HG03097 (cell line): ENCODE results near the gene FGB.

Experiments used
- ATAC-seq: cut with Tn5 transposase; IDR thresholded peaks from one replicate; pipeline ENCODE4 v1.9.1; 2021; ENCODE audit not compliant: unreplicated experiment, low FRiP score

Gene FGB

DNA sequence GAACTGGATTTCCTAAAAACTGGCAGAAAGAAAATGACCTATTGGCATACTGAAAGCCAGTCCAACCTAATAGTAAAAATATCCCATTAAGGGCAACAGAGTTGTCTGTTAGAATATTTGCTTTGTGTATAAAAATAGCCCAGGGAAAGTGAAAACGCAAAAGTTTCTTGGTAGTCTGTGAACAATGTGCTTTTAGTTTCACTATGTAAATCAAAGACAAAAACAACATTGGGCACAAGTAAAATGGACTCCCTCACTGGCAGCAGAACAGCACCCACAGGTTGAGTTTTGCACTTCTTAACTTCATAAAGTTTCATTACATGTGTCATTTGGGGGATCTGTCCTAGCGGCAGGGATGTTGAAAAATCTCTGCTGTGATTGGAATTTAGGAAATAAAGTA is 53.9 kb downstream of the FGB start:
- peak; percentile 94 for ATAC-seq

DNA sequence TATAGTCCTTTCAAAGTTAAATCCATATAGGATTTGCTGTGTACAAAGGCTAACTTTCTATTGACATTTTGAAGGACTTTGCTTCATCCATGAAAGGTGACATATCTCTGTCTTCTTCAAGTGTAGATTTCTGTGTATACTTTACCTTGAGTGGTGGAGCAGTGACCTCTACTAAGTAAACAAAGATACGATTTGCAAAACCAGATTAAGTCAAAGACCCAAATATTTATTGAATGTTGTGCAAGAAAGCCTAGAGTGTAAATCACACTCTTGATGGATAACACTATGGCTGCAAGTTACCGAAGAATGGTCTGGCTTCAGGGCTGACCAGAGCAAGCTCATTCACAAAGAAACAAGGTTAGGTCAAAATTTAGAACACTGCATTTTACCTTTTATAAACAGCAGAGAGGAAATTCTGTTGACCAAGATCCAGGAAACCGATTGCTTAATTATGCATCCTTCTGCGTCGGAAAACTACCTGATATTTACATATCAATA is 55.1 kb downstream of the FGB start:
- no peak for ATAC-seq

DNA sequence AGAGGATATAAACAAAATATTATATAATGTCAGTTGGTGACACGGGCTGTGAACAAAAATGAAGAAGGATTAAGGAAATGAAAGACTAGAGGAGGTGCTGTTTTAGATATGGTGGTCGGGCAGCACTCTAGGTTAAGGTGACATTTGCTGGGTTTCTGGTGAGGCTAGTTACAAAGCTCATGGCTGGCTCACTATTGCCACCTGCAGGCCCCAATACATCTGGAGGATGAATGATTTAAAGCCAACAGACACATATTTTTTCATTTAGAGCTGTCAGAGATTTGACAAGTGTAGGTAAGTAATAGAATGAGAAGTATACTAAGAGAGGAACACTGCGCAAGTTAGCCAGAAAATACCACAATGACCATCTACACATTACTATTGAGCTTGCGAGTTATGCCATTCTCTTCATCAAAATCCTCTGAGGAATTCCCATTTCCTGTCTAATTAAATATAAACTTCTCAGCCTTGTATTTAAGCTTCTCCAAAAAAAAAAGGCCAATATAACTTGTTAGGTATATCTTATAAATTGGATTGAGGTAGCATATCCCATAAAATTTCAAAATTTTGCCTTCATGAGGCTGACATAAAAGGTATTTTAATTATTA is 56.0 kb downstream of the FGB start:
- peak; percentile 64 for ATAC-seq

DNA sequence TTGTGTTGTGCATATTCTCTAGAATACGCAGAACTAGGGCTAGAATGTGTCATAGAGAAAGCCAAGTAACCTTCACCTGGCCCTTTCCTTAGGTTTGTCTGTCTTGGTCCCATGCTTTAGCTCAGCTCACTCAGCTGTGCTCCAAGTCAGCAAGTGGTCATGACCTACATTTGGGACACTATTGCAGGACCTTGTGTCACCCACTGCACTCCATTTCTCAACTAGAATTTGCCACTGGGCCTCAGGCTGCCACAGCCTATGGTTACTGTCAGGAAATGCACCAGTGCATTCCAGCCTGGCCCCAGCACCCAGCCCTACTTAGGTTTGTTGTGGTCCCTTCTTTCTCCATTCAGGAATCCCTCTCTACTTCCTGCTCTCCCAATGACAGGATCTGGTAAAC is 57.3 kb downstream of the FGB start:
- no peak for ATAC-seq
